ENCODE results near the gene ARMH4.

GRCh38 chr14:58072288-58073071, 79.5 kb downstream of the ARMH4 start:
- TF ChIP-seq POLR2A (IDR thresholded peaks at IDR 0.05), result no peak
- peak; percentile 43 to 77 (median 70) for TF ChIP-seq CTCF (IDR thresholded peaks at IDR 0.05)
